Peyer's patch (tissue), 4 donors: ENCODE data around the gene ETS2.

ENCODE experiments used
- POLR2A ChIP-seq, 2 donors: fragments of 450-650 bp; IDR thresholded peaks; one replicate each; pipeline ENCODE4 v1.5.1; 2017; ENCODE audit warnings: antibody characterized with exemption in 2 of 2, mild to moderate bottlenecking in 2 of 2, moderate library complexity in 2 of 2
- TF ChIP-seq, protein P1 (sequence below), 6 experiments: fragments of 450-650 bp in 4 of 6; fragments of 200-600 bp in 2 of 6; sonication (generic) in 1 of 6; IDR thresholded peaks; one replicate each; pipeline ENCODE4 v1.5.1; 2017 to 2019; ENCODE audit warnings: antibody characterized with exemption in 6 of 6, mild to moderate bottlenecking in 3 of 6, moderate library complexity in 1 of 6

DNA sequence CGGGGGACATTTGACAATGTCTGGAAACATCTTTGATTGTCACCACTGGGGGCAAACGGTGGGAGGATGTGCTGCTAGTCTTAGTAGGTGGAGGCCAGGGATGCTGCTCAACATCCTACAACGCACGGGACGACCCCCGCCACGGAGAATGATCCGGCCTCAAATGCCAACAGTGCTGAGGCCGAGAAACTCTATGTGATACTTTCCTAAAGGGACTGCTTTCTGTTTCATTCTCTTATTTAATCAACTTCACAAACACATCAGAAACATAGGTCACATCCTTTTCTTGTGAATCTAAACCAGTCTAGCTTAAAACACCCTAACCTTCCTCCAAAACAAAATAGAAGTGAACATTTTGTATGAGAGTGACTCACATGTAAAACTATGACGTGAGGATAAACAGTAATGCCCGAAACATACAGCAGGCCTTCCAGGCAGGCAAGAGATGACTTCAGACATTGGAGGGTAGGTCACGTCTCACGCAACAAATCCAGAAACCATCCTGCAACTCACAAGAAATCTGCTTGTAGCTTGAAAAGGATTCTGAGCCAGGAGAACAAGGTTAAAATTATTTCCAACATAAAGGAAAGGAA, 37.2 kb upstream of the ETS2 start:
- TF ChIP-seq, protein P1, sequence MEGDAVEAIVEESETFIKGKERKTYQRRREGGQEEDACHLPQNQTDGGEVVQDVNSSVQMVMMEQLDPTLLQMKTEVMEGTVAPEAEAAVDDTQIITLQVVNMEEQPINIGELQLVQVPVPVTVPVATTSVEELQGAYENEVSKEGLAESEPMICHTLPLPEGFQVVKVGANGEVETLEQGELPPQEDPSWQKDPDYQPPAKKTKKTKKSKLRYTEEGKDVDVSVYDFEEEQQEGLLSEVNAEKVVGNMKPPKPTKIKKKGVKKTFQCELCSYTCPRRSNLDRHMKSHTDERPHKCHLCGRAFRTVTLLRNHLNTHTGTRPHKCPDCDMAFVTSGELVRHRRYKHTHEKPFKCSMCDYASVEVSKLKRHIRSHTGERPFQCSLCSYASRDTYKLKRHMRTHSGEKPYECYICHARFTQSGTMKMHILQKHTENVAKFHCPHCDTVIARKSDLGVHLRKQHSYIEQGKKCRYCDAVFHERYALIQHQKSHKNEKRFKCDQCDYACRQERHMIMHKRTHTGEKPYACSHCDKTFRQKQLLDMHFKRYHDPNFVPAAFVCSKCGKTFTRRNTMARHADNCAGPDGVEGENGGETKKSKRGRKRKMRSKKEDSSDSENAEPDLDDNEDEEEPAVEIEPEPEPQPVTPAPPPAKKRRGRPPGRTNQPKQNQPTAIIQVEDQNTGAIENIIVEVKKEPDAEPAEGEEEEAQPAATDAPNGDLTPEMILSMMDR (IDR thresholded peaks at IDR 0.05), result no peak
- TF ChIP-seq POLR2A (IDR thresholded peaks at IDR 0.05), result no peak
